NOMO-1 (cell line): ENCODE data around the gene PECR.

Experiments used
- DNase-seq, 2 experiments: peaks; one replicate each; lab custom pipeline; 2025; ENCODE audit not compliant: unreplicated experiment in 2 of 2; lab: John Stamatoyannopoulos, UW

Gene PECR

DNA sequence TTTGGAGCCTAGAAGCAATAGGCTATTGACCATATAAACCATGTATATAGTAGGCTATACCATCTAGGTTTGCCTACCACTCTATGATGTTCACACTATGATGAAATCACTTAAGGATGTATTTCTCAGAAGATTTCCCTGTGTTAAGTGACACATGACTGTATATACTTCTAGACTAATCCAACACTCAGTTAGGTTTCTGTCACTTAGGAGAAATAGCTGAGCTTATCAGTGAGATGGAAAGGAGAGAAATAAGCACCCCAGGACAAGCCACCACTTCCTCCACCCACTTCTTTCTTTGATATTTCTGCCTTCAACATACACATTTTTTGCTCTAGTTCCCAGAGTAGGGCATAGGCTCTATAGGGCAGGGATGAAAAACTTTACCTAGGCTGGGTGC, 7.8 kb downstream of the PECR start:
- DNase-seq: no peak

GRCh38 chr2:216072473-216072872, 9.1 kb downstream of the PECR start:
- no peak for DNase-seq

DNA sequence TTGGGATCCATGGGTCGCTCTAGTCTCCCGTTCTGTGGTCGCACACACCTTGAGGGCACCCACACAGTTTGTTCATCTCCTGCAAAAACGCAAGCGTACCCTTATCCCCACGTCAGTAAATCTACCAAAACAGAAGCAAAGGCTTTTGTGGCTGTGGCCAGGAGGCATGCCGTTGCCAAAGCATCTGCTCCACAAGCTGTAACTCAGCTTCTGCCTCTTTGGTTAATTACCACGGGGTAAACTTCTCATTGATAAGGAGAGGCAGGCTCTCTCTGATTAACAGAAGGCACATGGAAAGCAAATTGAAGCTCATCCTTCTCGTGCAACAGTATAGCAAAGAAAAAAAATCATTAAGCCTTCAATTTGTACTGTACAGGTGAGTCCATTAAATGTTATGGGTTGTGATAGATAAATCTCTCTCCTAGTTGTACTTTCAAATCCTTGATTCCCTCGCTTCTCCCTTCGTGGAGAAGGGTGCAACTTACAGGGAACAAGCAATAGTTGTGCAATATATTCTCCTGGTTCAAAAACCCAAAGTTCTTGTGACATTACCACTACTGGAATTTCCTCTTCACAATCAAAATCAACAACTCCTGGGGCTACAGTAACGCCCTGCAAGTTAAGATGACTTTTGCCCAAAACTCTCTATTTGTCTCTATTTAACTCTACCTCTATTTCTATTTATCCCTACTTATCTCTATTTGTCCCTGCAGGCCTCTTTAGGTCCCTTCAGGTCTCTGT, 10.3 kb downstream of the PECR start:
- DNase-seq: no peak

GRCh38 chr2:216070195-216070594, 11.4 kb downstream of the PECR start:
- no peak for DNase-seq

DNA sequence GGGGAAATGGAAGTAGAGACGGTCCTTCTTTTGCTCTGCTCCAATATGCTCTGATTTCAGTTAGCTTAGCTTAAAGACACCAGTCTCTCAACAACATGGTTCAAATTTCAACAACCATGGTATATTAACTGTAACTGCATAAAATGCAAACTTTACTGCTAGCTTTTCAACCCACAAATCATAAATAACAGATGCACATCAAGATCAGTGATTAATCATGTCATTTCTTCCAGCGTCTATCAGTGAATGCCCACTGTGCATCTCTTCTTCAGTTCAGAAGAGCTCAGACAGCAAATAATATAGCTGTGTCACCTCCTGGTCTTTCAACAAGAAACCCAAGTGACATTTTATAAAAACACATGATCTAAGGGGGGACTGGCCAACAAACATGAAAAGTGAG, 12.6 kb downstream of the PECR start:
- no peak for DNase-seq

GRCh38 chr2:216066230-216066629, 15.4 kb downstream of the PECR start:
- no peak for DNase-seq

DNA sequence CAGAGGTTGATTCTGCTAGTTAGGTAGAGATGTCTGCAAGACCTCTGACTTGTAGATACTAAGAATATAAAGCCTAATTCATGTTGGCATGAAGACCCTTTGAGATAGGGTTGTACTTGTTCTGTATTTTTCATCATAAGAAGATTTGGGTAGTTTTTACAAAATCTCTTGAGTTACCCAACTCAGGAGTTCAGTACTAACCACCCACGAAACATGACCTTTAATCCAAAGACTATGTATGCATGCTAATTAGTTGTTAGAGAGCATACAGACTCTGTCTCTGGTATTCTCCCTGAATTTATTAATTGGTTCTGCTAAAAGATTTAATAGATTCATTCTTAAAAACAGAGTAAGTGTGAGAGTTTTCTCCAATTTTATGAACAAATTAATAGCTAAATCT, 16.9 kb downstream of the PECR start:
- DNase-seq: no peak

GRCh38 chr2:216064014-216064630, 17.5 kb downstream of the PECR start:
- DNase-seq: no peak

DNA sequence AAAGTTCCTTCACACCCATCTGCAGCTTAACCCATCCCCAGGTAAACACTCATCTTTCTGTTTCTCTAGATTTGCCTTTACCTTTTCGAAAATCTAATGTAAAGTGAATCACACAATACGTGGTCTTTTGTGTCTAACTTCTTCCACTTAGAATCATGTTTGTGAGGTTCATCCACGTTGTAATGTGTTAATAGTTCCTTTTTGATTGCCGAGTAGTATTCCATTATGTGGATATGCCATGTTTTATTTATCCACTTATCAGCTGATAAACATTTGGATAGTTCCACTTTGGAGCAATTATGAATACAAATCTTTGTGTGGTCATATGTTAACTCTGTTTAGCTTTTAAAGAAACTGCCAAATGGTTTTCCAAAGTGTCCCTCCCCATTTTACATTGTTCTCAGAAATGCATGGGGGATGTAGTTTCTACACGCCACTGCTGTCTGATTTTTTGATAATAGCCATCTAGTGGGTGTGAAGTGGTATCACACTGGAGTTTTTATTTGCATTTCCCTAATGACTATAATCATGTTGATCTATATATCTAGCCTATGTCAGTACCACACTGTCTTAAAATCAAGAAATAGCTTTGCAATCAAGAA, 22.3 kb downstream of the PECR start:
- DNase-seq: no peak

GRCh38 chr2:216057688-216058193, 23.9 kb downstream of the PECR start:
- peak; percentile 34 to 80 for DNase-seq

- peak in 1 of 2 experiments; percentile 47 for DNase-seq
Measured at GRCh38 chr2:216056739-216057138, 24.9 kb downstream of the PECR start.

DNA sequence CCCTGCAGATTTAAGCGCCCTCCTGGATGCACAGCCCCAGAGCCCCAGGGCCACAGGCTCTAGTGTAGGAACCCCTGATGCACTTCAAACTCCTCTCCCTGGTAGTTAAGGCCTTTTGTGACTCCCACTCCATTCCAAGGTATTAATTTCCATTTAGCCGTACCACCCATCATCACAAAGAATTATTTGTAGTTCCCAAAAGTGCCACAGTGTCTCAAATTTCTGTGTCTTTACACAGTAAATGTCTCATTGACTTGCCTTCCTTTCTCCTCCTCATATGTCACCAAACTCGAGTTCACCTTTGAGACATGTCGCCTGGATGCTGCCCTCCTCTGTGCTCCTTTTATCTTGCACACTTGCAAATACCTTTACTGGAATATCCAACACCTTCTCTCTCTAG, 25.9 kb downstream of the PECR start:
- DNase-seq: no peak

- no peak for DNase-seq
Measured at GRCh38 chr2:216052420-216052819, 29.2 kb downstream of the PECR start.

DNA sequence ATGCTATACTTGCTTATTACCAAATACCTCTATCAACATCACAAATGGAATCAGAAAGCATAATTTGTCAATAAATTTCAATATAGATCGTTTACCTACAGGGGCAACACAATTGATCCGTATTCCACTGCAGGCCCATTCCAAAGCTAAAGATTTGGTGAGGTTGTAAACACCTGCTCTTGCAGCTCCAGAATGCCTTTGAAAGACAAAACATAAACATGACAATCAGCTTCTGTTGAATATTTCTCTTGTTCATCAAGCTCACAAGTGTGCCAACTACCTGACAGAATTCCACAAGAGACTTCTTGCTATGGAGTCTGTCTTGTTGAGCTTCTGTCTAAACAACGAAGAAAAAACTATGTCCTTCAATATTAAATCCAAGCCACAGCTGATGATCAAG, 30.3 kb downstream of the PECR start:
- DNase-seq: no peak

- no peak for DNase-seq
Measured at GRCh38 chr2:216049452-216049851, 32.2 kb downstream of the PECR start.

- DNase-seq: no peak
Measured at GRCh38 chr2:216047397-216047796, 34.2 kb downstream of the PECR start.

GRCh38 chr2:216044883-216045486, 36.6 kb downstream of the PECR start:
- no peak for DNase-seq

DNA sequence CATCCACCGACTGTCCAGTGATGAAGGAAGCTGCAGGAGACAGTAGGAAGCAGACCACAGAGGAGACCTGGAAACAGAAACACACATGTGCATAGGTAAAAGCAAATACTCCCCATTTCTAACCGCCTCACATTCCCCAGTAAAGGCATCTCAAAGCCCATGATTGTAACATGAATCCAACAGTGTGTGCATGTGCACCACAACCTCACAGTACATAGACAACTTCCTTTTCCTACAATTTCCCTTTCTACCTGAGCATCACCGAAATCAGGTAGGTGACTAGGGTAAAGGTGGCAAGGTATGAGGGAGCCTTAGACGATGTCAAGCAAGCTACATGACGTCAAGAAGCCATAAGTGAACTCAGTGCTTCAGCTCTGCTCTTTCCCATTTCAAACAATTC, 37.7 kb downstream of the PECR start:
- no peak for DNase-seq

DNA sequence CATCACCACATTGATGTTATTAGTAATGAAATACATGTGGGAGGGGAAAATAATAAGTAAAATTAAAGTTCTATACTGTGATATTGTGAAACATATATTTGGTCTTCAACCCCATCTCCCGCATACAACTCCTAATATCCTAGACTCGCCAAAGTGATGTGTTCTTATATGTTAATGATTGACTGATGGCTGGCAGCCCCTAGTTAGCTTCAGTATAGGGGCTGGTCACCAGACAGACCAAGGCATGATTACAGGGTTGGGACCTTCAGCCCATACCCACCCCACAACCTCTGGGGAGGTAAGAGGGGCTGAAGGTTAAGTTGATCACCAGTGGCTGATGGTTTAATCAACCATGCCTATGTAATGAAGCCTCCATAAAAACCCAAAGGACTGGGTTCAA, 40.2 kb downstream of the PECR start:
- no peak for DNase-seq

GRCh38 chr2:216039918-216040317, 41.7 kb downstream of the PECR start:
- no peak for DNase-seq

DNA sequence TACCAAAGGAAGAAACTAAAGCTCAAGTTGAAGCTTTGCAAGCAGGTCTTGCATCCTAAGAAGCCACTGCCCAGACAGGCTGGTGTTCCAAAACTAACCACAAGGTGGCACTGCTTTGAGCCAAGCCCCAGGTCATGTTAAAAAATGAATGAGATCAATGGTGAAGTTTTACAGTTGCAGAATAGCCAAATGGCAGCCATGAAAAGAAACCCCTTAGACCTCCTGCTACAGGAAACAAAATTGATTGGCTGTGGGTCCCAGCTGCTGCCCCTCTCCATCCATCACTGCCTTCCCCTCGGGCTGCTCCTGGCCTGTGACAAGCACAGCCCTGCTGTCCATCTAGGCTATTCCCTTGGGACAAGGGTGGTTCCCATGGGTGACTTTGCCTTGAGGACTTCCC, 47.5 kb downstream of the PECR start:
- peak; percentile 42 to 60 for DNase-seq

DNA sequence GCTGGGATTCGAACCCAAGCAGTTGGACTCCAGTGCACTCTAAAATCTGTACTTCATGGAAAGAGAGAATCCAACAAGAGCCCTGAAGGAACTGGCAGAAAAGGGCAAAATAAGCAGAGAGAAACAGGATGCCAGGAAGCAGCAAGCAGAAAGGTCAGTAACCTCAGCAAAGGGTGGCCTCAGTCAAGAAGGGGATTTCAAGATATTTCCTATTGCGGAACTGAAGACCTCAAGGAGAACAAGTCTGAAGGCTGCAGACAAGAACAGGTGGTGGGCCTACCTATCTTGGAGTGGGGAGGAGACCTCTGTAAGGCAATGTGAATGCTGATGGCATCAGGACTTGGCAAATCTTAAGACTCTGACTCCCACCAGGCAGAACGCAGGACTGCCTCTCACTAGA, 48.2 kb downstream of the PECR start:
- DNase-seq: no peak
